ENCODE data around the gene AKAP9.

AKAP9 gene

DNA sequence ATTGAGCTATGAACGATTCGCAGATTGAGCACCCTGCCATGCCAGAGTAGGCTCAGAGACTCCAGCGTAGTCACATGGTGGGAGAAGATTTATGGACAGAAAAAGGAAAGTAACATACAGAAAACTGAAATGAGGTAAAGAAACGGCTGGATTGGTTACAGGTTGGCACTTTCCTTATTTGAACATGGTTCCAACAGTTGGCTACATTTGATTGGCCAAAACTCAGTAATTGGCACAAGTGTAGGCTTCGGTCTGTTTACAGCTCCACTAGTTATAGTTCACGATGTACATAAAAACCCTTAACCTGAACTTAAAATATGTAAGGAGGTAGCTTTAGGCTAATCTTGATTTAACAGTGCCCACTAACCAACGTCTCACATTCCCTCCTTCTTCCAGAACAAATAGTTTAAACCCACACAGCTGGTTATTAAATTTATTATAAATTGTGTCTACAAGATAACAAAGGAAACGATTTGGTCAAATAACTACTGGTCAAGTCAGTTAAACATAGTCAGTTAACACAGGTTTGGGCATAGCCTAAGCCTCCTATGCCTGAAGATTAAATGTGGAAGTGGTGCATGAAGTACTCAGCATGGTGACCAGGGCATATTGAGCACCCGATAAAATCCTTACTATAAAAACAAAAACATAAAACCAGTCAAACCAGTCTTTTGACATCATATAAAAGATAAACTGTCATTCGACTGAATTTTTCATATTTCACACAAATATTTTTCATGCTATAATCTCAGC, 42.2 kb upstream of the AKAP9 start:
- no peak overlapping the region for H3K27ac ChIP-seq
- H3K27me3 ChIP-seq, result peaks cover 10% of the 10 kb centered on the region
- TF ChIP-seq, protein P1, sequence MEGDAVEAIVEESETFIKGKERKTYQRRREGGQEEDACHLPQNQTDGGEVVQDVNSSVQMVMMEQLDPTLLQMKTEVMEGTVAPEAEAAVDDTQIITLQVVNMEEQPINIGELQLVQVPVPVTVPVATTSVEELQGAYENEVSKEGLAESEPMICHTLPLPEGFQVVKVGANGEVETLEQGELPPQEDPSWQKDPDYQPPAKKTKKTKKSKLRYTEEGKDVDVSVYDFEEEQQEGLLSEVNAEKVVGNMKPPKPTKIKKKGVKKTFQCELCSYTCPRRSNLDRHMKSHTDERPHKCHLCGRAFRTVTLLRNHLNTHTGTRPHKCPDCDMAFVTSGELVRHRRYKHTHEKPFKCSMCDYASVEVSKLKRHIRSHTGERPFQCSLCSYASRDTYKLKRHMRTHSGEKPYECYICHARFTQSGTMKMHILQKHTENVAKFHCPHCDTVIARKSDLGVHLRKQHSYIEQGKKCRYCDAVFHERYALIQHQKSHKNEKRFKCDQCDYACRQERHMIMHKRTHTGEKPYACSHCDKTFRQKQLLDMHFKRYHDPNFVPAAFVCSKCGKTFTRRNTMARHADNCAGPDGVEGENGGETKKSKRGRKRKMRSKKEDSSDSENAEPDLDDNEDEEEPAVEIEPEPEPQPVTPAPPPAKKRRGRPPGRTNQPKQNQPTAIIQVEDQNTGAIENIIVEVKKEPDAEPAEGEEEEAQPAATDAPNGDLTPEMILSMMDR (IDR thresholded peaks at IDR 0.05), result no peak
- no peaks in the 10 kb centered on the region for H3K36me3 ChIP-seq
- H3K4me1 ChIP-seq (ENCODE audit: control insufficient read depth in 1 of 2, insufficient read depth in 1 of 2, low read depth in 1 of 2, low read length in 1 of 2), result no peaks in the 10 kb centered on the region
- H3K4me3 ChIP-seq (ENCODE audit: low read depth in 1 of 2, low read length in 1 of 2), result no peak overlapping the region
- no peaks in the 10 kb centered on the region for H3K9me3 ChIP-seq

DNA sequence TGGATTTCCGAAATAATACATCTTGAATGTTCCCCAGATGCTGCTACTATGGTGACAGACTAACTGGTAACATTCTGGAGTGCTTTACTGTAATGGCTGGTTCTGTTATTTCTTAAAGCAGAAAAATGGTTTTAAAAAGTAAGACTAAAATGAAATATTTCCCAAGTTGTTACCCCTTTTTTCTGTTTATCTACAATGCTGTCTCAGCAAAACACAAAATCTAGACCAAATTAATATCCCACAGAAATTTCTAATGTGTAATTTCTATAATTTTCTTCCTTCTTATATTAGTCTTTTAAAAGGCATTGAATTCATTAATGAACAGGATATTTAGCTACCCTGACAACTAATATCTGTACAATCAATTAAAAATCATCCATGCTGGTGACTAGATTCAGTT, 41.1 kb upstream of the AKAP9 start:
- Histone ChIP-seq H3K4me1 (ENCODE audit: control insufficient read depth in 1 of 2, insufficient read depth in 1 of 2, low read depth in 1 of 2, low read length in 1 of 2) (no peaks in the 10 kb centered on the region), H3K36me3 (no peaks in the 10 kb centered on the region), H3K9me3 (no peaks in the 10 kb centered on the region), H3K27me3 (peaks cover 10% of the 10 kb centered on the region), H3K4me3 (ENCODE audit: low read depth in 1 of 2, low read length in 1 of 2) (no peak overlapping the region), H3K27ac (no peak overlapping the region)
- TF ChIP-seq, protein P1 (IDR thresholded peaks at IDR 0.05), result no peak

DNA sequence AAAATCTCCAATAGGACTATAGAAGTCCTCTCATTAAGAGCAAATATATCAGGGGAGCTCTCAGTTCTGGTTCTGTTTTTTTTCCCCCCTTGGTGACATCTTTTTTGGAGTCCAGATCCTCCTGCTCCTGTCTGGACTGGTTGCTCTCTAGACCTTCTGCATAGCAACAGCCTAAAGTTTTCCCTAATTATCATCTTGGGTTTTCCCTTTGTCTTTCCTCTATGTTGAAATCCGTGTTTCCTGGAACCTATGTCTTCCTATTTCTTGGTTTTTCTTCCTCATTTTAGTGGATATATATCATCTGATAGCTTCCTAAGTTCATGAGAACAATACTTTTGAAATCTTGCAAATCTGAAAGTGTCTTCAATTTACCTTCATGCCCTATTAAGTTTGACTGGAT, 30.5 kb upstream of the AKAP9 start:
- peaks cover 9 to 25% of the 10 kb centered on the region in 2 experiments for H3K4me1 ChIP-seq (ENCODE audit: control insufficient read depth in 1 of 2, insufficient read depth in 1 of 2, low read depth in 1 of 2, low read length in 1 of 2)
- no peak overlapping the region for H3K4me3 ChIP-seq (ENCODE audit: low read depth in 1 of 2, low read length in 1 of 2)
- no peaks in the 10 kb centered on the region for H3K9me3 ChIP-seq
- no peaks in the 10 kb centered on the region for H3K27me3 ChIP-seq
- no peak overlapping the region for H3K27ac ChIP-seq
- TF ChIP-seq, protein P1 (IDR thresholded peaks at IDR 0.05), result no peak
- no peaks in the 10 kb centered on the region for H3K36me3 ChIP-seq

DNA sequence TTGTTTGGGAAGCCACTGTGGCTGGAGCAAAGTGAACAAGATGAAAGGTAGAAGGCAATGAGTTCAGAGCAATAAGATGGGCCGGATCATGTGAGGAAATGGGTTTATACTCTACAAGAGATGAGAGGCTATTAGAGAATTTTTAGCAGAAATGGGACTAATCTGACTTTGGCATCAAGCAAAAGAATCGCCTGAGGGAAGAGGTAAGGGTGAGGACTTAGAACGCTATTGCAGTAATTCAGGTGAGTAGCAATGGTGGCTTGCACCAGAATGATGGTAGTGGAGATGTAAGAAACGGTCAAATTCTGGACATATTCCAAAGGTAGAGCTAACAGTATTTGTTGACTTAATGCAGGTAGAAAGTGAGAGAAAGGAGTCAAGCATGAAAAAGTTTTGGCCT, 29.5 kb upstream of the AKAP9 start:
- H3K27ac ChIP-seq, result peak overlapping the region; percentile 70
- H3K4me3 ChIP-seq (ENCODE audit: low read depth in 1 of 2, low read length in 1 of 2), result no peak overlapping the region
- no peaks in the 10 kb centered on the region for H3K9me3 ChIP-seq
- peaks cover 9 to 25% of the 10 kb centered on the region in 2 experiments for H3K4me1 ChIP-seq (ENCODE audit: control insufficient read depth in 1 of 2, insufficient read depth in 1 of 2, low read depth in 1 of 2, low read length in 1 of 2)
- TF ChIP-seq, protein P1 (IDR thresholded peaks at IDR 0.05), result no peak
- no peaks in the 10 kb centered on the region for H3K36me3 ChIP-seq
- H3K27me3 ChIP-seq, result no peaks in the 10 kb centered on the region

DNA sequence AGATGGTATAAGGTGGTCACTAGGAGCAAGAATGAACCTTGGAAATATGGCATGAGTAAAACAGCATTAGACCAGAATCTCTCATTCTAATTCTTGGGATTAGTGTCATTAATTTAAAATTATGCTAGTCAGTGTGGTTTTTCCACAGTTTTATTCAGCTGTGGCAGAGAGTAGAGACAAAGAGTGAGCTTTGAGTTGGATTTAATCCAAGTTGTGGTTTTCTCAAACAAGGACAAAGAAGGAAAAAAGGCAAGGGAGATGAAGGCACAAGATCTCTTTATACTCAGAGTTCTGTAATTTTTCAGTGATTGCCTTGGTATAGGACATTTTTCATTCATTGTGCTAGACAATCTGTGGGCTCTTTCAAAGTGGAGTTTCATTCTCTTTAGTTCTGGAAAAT, 28.2 kb upstream of the AKAP9 start:
- no peaks in the 10 kb centered on the region for H3K36me3 ChIP-seq
- H3K27ac ChIP-seq, result peak overlapping the region; percentile 70
- H3K9me3 ChIP-seq, result no peaks in the 10 kb centered on the region
- TF ChIP-seq, protein P1 (IDR thresholded peaks at IDR 0.05), result no peak
- H3K4me1 ChIP-seq (ENCODE audit: control insufficient read depth in 1 of 2, insufficient read depth in 1 of 2, low read depth in 1 of 2, low read length in 1 of 2), result peaks cover 9 to 25% of the 10 kb centered on the region in 2 experiments
- H3K4me3 ChIP-seq (ENCODE audit: low read depth in 1 of 2, low read length in 1 of 2), result no peak overlapping the region
- no peaks in the 10 kb centered on the region for H3K27me3 ChIP-seq

Measured in neutrophil (primary cell).